GM18907 (cell line): Measurements from ENCODE around the gene GALNTL6.

ENCODE experiments used
- ATAC-seq: cut with Tn5 transposase; IDR thresholded peaks from one replicate; pipeline ENCODE4 v1.9.1; 2021; ENCODE audit warnings: mild to moderate bottlenecking, moderate library complexity; ENCODE audit not compliant: unreplicated experiment

Gene GALNTL6

DNA sequence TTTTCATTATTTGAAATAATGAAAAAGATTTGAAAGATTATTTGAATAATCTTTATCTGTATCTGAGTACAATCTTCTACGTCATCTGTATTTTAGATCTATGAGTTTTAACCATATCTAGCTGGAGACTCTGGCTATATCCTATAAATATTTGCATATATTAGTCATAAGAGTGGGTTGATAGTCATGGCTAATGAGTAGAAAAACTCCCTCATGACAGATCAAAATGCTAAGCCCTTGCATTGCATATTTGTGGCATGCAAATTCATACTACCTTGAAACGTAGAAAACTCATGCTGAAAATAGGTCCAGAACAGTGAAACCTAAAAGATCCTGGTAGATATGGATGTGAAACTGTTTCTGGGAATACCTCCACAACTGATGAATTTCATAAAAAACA lies 291.3 kb downstream of the GALNTL6 start:
- no peak for ATAC-seq

DNA sequence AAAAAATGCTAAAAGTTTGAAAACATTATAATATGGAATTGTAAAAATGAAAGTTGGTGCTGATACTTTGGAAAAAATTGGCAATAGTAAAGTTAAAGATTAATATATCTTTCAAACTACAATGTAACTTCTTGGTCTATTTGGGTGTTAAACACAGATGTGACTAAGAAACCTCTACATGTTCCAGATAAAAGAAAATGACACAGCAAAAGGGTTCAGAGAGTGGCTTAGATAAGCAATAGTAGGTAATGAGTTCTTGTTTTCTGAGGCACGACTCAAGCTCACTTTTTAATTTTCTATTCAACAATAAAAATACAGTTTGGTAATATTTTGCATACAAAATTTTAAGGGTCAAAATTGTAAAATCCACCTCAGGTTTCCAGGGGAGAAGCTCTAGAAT lies 292.7 kb downstream of the GALNTL6 start:
- no peak for ATAC-seq

- no peak for ATAC-seq
These were observed 296.3 kb downstream of the GALNTL6 start for GRCh38 chr4:172109466-172109865.

DNA sequence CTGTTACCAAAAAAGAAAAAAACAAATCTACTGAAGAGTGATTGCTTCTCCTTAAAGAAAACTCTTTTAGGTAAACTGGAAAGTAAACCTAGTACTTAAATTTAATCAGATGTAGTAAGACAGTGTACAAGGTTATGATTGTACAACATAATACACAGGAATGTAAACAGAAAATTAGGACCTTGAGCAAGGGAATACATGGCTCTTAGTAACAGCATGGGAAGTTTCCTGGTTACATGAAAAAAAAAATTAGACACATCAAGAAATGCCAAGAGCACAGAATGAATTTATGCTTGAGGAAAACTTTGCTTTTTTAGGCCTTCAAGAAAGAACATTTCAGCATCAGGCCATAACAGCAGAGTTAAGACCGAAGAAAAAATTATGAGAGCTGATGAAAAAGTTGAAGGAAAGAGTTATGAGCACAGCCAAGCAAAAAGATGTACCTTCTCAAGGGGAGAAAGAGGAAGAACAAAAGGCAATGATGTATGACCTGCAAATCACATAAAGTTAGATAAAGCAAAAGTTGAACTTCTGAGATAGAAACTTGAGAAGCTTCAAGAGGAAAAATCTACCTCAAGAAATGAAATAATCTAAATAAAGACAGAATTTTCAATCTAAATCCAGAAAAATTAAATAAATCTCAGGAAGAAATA lies 311.6 kb downstream of the GALNTL6 start:
- no peak for ATAC-seq

GRCh38 chr4:172125443-172125842 lies 312.2 kb downstream of the GALNTL6 start:
- no peak for ATAC-seq

GRCh38 chr4:172127168-172127567 lies 314.0 kb downstream of the GALNTL6 start:
- ATAC-seq = no peak

DNA sequence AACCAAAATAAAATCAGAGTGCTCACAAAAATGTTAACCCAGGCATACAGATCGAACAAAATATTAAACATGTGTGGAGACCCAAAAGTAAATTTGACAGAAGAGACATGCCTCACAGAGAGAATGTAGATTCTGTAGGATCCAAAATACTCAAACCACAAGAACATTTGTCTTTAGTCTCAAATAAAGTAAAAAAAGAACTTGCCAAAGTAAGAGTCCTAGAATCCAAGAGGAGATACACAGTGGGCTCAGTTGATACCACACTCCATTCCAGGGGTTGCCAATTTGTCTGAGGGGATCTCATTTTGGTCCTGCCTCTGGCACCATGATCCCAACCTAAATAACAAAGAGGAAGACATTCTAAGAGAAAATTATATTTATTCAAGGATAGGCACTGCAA lies 316.4 kb downstream of the GALNTL6 start:
- no peak for ATAC-seq

DNA sequence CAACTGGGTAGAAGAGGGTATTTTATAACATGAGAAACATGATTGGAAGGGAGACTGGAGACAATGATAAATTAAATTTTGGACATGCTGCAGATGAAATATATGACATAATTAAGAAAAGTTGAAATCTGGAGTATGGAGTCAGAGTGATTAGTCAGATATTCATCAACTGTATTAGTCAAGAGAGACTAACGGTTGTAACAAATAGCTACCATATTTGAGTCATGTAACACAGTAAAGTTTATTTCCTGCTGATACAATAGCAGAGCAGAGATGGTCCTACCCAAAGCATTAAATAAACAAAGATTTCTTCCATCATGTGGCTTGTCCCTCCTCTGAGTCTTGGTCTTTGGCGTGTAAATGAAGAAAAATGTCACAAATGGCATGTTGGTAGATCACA lies 321.3 kb downstream of the GALNTL6 start:
- ATAC-seq = no peak

DNA sequence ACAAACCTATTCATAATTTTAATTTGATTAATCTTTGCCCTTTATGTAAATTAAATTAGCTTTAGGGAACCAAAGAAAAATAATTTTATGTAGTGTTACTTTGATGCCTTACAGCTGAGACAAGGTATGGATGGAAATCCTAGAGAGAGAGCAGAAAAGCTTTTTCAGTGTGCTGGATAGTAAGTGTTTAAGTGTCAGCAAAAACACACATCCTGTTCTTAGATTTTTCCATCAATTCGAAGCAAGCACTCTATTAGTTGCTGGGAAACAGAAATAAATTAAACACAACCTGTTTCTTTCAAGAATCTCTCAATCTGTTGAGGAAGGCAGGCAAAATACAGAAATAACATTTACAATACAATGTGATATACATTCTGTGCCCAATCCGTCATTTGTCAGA lies 327.8 kb downstream of the GALNTL6 start:
- no peak for ATAC-seq

GRCh38 chr4:172142281-172142741 lies 329.1 kb downstream of the GALNTL6 start:
- no peak for ATAC-seq

DNA sequence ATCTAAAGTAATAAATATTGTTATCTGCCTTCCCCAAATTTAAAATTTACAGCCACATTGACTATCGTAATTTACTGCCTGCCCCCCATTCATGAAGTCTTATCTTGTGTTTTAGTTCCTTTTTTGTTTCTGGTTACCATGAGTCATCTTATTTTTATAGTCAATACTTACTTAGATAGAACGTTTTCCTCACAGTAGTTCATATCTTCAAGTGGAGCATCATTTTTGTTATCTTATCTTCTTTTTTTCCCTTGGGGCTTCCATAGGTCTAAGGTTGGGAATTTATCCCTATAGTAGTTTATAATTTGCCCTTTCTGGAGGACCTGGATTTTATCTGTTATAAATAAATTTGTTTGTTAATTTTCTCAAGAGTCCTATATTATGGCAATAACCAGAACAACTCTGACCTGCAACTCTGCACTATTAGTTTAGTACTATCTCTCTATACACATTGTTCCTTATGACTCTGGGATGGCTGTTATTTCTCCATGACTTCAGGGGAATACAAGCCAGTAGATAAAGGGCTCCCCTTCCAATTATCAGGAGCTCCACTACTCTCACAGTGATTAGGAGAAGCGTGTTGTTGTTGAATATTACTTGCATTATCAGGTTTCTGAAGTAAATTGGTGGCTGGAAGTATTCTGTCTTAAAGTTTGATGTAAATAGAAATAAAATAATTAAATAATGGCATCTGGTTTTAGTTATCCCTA lies 330.6 kb downstream of the GALNTL6 start:
- no peak for ATAC-seq

GRCh38 chr4:172147687-172148086 lies 334.5 kb downstream of the GALNTL6 start:
- ATAC-seq = no peak

DNA sequence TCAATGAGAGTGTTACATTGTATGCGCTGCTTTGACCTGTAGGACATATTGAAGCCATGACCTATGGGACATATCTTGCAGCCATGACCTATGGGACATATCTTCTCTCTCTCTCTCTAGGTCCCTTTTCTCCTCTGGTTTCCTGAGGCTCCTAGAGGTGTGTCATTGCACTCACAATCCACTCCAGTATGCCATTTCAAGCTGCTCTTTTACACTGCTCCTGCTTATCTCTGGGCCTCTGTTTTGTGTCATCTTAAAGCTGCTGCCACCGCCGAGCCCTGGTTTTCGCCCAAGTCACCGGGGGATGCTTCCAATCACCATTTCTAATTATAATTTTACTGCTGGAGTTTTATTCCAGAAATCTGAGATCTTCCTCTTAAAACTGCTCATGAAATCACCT lies 336.1 kb downstream of the GALNTL6 start:
- no peak for ATAC-seq

DNA sequence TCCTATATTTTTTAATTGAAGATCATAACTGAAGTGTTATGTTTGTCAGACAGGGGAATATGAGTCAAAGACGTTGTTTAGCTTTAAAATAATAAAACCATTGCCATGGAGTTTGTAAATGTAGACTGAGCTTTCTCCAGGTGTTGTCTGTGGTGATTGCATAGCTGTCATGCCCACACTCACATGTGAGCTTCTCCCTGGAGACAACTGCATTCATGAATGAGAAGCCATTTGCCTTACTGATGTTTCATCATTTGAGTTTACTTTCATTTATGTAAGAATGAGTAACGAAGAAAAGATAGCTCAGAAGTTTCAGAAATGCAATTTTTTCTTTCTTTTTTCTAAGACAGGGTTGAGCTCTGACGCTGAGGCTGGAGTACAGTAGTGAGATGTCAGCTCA lies 339.1 kb downstream of the GALNTL6 start:
- ATAC-seq = no peak

- no peak for ATAC-seq
These were observed 340.5 kb downstream of the GALNTL6 start for GRCh38 chr4:172153719-172154118.

GRCh38 chr4:172155838-172156345 lies 342.7 kb downstream of the GALNTL6 start:
- ATAC-seq = no peak

DNA sequence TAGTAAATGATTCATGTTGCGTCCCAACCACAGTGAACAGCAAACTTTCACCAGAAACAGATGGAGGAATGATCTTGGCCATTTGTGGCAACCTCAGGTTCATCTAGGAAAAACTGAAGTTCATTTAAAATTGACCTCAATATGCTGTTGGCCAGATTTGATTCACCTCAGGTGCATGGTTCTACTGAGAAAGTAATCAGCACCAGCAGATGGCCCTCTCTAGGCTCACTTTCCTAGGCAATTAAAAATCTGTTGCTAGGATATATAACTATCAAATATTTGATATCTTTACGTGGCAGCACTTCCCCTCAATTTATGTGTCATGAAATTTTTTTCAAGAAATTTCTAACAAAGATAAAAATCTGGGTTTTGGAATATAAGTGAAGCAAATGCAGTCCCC lies 344.7 kb downstream of the GALNTL6 start:
- ATAC-seq = no peak

DNA sequence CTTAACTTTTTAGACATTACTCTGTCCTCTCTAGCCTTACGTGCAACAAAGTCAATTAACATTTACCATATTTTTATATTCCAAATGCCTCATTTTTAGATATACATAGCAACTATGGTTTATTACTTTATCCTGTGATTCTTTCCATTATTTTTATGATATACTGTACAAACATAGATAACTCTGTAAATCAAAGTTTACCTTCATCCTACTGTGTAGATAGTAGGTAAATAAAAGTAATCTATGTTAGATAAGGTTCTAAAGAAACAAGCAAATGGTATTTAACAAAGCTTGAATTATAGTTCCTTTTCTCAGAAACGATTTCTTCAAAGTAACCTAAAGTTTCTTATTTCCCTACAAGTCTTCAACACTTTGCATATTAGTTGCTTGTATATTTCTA lies 350.0 kb downstream of the GALNTL6 start:
- no peak for ATAC-seq

DNA sequence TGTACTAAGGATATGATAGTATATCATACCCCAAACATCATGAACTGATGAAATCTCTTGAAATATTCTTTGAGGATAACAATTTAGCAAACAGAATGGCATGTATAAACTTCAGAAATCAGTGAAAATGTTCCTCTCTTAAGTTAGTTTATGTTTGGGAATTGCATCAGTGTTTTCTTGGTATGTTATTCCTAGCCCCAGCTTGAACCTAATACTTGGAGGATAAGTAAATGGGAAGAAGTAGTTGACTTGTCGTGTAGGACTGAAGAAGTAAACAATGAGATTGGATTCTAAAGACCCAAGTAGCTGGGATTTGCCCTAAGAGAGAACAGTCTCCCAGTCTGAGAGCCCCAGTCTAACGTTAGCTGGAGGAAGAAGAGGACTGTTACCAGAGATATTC lies 355.7 kb downstream of the GALNTL6 start:
- ATAC-seq = no peak

GRCh38 chr4:172169871-172170270 lies 356.7 kb downstream of the GALNTL6 start:
- no peak for ATAC-seq

- no peak for ATAC-seq
These were observed 360.0 kb downstream of the GALNTL6 start for GRCh38 chr4:172173206-172173605.

- no peak for ATAC-seq
These were observed 364.2 kb downstream of the GALNTL6 start for GRCh38 chr4:172177382-172177781.
